Measurements from ENCODE around the gene PNPLA7.
"Not testable (repeated sequence)": the region's sequence is repeated elsewhere in the genome, so short reads cannot be mapped to it uniquely, and the experiment has no call there.

The PNPLA7 gene

GRCh38 chr9:137426018-137426681 lies 124.1 kb downstream of the PNPLA7 start:
- no peak for DNase-seq (ENCODE audit: insufficient read length, low spot score)
- FAIRE-seq: no peak

- FAIRE-seq: no peak
- DNase-seq (ENCODE audit: insufficient read length, low spot score): no peak
Observed at GRCh38 chr9:137423514-137424291, 126.5 kb downstream of the PNPLA7 start.

GRCh38 chr9:137422604-137423513 lies 127.3 kb downstream of the PNPLA7 start, which contains the start of the genes EXD3 and NOXA1:
TSS of gene EXD3 (minus strand) at chr9:137423162. CDS start at chr9:137395357, 27,805 bp downstream.
TSS of gene NOXA1 (plus strand) at chr9:137423393. CDS start at chr9:137423530, 137 bp downstream.
- peak; percentile 74 for FAIRE-seq
- peak; percentile 99 for DNase-seq (ENCODE audit: insufficient read length, low spot score)

GRCh38 chr9:137421838-137422603 lies 128.2 kb downstream of the PNPLA7 start:
- DNase-seq (ENCODE audit: insufficient read length, low spot score): no peak

GRCh38 chr9:137417161-137418021 lies 132.8 kb downstream of the PNPLA7 start:
- DNase-seq (ENCODE audit: insufficient read length, low spot score) (no peak), FAIRE-seq (no peak)

More at GRCh38 chr9:137421838-137422603, 128.2 kb downstream of the PNPLA7 start:
- peak; percentile 76 for FAIRE-seq

- DNase-seq (ENCODE audit: insufficient read length, low spot score): no peak
- FAIRE-seq: no peak
Observed at GRCh38 chr9:137416563-137417151, 133.5 kb downstream of the PNPLA7 start.

GRCh38 chr9:137416006-137416562 lies 134.1 kb downstream of the PNPLA7 start:
- FAIRE-seq (no peak), DNase-seq (ENCODE audit: insufficient read length, low spot score) (no peak)

GRCh38 chr9:137415451-137415850 lies 134.8 kb downstream of the PNPLA7 start:
- no peak for DNase-seq (ENCODE audit: insufficient read length, low spot score)
- no peak for FAIRE-seq

- no peak for DNase-seq (ENCODE audit: insufficient read length, low spot score)
- no peak for FAIRE-seq
Observed at GRCh38 chr9:137412431-137412830, 137.8 kb downstream of the PNPLA7 start.

GRCh38 chr9:137411645-137412380 lies 138.4 kb downstream of the PNPLA7 start:
- peak; percentile 89 for DNase-seq (ENCODE audit: insufficient read length, low spot score)
- no peak for FAIRE-seq

- no peak for DNase-seq (ENCODE audit: insufficient read length, low spot score)
- FAIRE-seq: no peak
Observed at GRCh38 chr9:137411260-137411644, 138.9 kb downstream of the PNPLA7 start.

- no peak for FAIRE-seq
- DNase-seq (ENCODE audit: insufficient read length, low spot score): no peak
Observed at GRCh38 chr9:137410891-137411249, 139.3 kb downstream of the PNPLA7 start.

- DNase-seq (ENCODE audit: insufficient read length, low spot score); FAIRE-seq: not testable (repeated sequence)
Observed at GRCh38 chr9:137410236-137410890, 139.8 kb downstream of the PNPLA7 start.

All from GM19239 (cell line).